ENCODE measurements around the gene ARPC5.
A peak's percentile ranks its signal among the peaks of the same experiment; 100 is the strongest.

Gene ARPC5

GRCh38 chr1:183609759-183610452, 25.7 kb downstream of the ARPC5 start:
- DNase-seq = no peak

- no peak for DNase-seq
Measured at GRCh38 chr1:183609313-183609712, 26.3 kb downstream of the ARPC5 start.

- DNase-seq = no peak
Measured at GRCh38 chr1:183607322-183607980, 28.1 kb downstream of the ARPC5 start.

GRCh38 chr1:183605904-183606303, 29.7 kb downstream of the ARPC5 start:
- DNase-seq = no peak

GRCh38 chr1:183604815-183605214, 30.8 kb downstream of the ARPC5 start:
- no peak for DNase-seq

GRCh38 chr1:183604038-183604808, 31.4 kb downstream of the ARPC5 start:
- DNase-seq = no peak

GRCh38 chr1:183602510-183602909, 33.1 kb downstream of the ARPC5 start:
- no peak for DNase-seq

- no peak for DNase-seq
Measured at GRCh38 chr1:183600634-183601033, 34.9 kb downstream of the ARPC5 start.

GRCh38 chr1:183600136-183600535, 35.4 kb downstream of the ARPC5 start:
- DNase-seq = no peak

GRCh38 chr1:183598386-183598785, 37.2 kb downstream of the ARPC5 start:
- DNase-seq = no peak

GRCh38 chr1:183597656-183598347, 37.8 kb downstream of the ARPC5 start:
- DNase-seq = no peak

- no peak for DNase-seq
Measured at GRCh38 chr1:183596500-183596899, 39.1 kb downstream of the ARPC5 start.

- no peak for DNase-seq
Measured at GRCh38 chr1:183595537-183595936, 40.0 kb downstream of the ARPC5 start.

- DNase-seq = no peak
Measured at GRCh38 chr1:183593356-183593755, 42.2 kb downstream of the ARPC5 start.

- no peak for DNase-seq
Measured at GRCh38 chr1:183592733-183593132, 42.9 kb downstream of the ARPC5 start.

- DNase-seq = peak; percentile 7 to 12
Measured at GRCh38 chr1:183590244-183591191, 45.1 kb downstream of the ARPC5 start, which contains the start of gene NCF2. Gene NCF2, minus strand, starts transcription at chr1:183590459. Its CDS starts 130 bp downstream, at chr1:183590329.

- DNase-seq = no peak
Measured at GRCh38 chr1:183589874-183590243, 45.7 kb downstream of the ARPC5 start.

- DNase-seq = no peak
Measured at GRCh38 chr1:183589384-183589783, 46.2 kb downstream of the ARPC5 start.

- no peak for DNase-seq
Measured at GRCh38 chr1:183588827-183589226, 46.8 kb downstream of the ARPC5 start.

GRCh38 chr1:183586926-183587325, 48.7 kb downstream of the ARPC5 start:
- no peak for DNase-seq

GRCh38 chr1:183586455-183586854, 49.1 kb downstream of the ARPC5 start:
- DNase-seq = no peak

- DNase-seq = no peak
Measured at GRCh38 chr1:183585038-183585437, 50.5 kb downstream of the ARPC5 start.

Measured in stimulated activated CD4-positive, alpha-beta T cell treated with anti-CD3 and anti-CD28 coated beads, Interleukin-4, amount 100 ng/mL, for 4 hours (primary cell).